ENCODE measurements around the gene MIPOL1. TPM values are rescaled to one million over a fixed set of nuclear protein-coding genes. Genes with fewer than 3 reads are reported as not detected.

MIPOL1 gene
- total RNA-seq, 1 donor from 2014 or later = 24.8 TPM

GRCh38 chr14:37241198-37241597 lies 43.5 kb downstream of the MIPOL1 start:
- no peak for TF ChIP-seq POLR2A (IDR thresholded peaks at IDR 0.05)
- no peak for TF ChIP-seq POLR2AphosphoS5 (IDR thresholded peaks at IDR 0.05; ENCODE audit: insufficient read depth in 1 of 2, low read depth in 1 of 2)
- TF ChIP-seq CTCF (IDR thresholded peaks at IDR 0.05) = no peak
- no peaks in the 10 kb centered on the region for H3K36me3 ChIP-seq
- H3K4me3 ChIP-seq = no peak overlapping the region
- intact Hi-C loops (cut with DNase I) = no loop called here
- H3K9me3 ChIP-seq = no peaks in the 10 kb centered on the region
- no peaks in the 10 kb centered on the region for H3K4me1 ChIP-seq
- H3K27me3 ChIP-seq = no peaks in the 10 kb centered on the region
- H3K27ac ChIP-seq = no peak overlapping the region
- DNase-seq (ENCODE audit: extremely low spot score in 2 of 2) = no peak

GRCh38 chr14:37246427-37246829 lies 48.7 kb downstream of the MIPOL1 start:
- Histone ChIP-seq H3K27ac (no peak overlapping the region), H3K9me3 (no peaks in the 10 kb centered on the region), H3K4me1 (no peaks in the 10 kb centered on the region), H3K4me3 (no peak overlapping the region), H3K27me3 (no peaks in the 10 kb centered on the region), H3K36me3 (no peaks in the 10 kb centered on the region)
- TF ChIP-seq CTCF (IDR thresholded peaks at IDR 0.05) (peak; percentile 18 to 60 (median 59)), POLR2AphosphoS5 (IDR thresholded peaks at IDR 0.05; ENCODE audit: insufficient read depth in 1 of 2, low read depth in 1 of 2) (peak in 1 of 2 donors; percentile 30), POLR2A (IDR thresholded peaks at IDR 0.05) (no peak)
- no peak for DNase-seq (ENCODE audit: extremely low spot score in 2 of 2)
- intact Hi-C loops (cut with DNase I) = no loop called here

GRCh38 chr14:37247791-37248461 lies 50.2 kb downstream of the MIPOL1 start:
- Histone ChIP-seq H3K27me3 (no peaks in the 10 kb centered on the region), H3K4me3 (no peak overlapping the region), H3K9me3 (no peaks in the 10 kb centered on the region), H3K36me3 (no peaks in the 10 kb centered on the region), H3K27ac (no peak overlapping the region), H3K4me1 (no peaks in the 10 kb centered on the region)
- TF ChIP-seq POLR2A (IDR thresholded peaks at IDR 0.05) (no peak), POLR2AphosphoS5 (IDR thresholded peaks at IDR 0.05; ENCODE audit: insufficient read depth in 1 of 2, low read depth in 1 of 2) (no peak), CTCF (IDR thresholded peaks at IDR 0.05) (no peak)
- no peak for DNase-seq (ENCODE audit: extremely low spot score in 2 of 2)
- intact Hi-C loops (cut with DNase I) = no loop called here

GRCh38 chr14:37251775-37252174 lies 54.0 kb downstream of the MIPOL1 start:
- no peak overlapping the region for H3K27ac ChIP-seq

More at GRCh38 chr14:37251775-37252174, 54.0 kb downstream of the MIPOL1 start:
- Histone ChIP-seq H3K27me3 (no peaks in the 10 kb centered on the region), H3K4me1 (no peaks in the 10 kb centered on the region), H3K9me3 (no peaks in the 10 kb centered on the region), H3K36me3 (no peaks in the 10 kb centered on the region), H3K4me3 (no peak overlapping the region)
- no peak for DNase-seq (ENCODE audit: extremely low spot score in 2 of 2)
- no peak for TF ChIP-seq POLR2A (IDR thresholded peaks at IDR 0.05)
- TF ChIP-seq POLR2AphosphoS5 (IDR thresholded peaks at IDR 0.05; ENCODE audit: insufficient read depth in 1 of 2, low read depth in 1 of 2) = no peak
- TF ChIP-seq CTCF (IDR thresholded peaks at IDR 0.05) = no peak
- intact Hi-C loops (cut with DNase I) = no loop called here

Measured in vagina (tissue), 2 donors.